KMS-11 (cell line): ENCODE data around the gene THOC7.

Experiments
- H2AFZ ChIP-seq: fragments of 200-600 bp; sonication (generic); 2 replicates; pipeline ENCODE4 v1.6.1; 2016; ENCODE audit warnings: antibody characterized with exemption, mixed run types, low read depth
- H3K27ac ChIP-seq: fragments of 200-600 bp; sonication (generic); 2 replicates; pipeline ENCODE4 v1.6.1; 2016; ENCODE audit warnings: mild to moderate bottlenecking, mixed run types
- H3K27me3 ChIP-seq: fragments of 200-600 bp; sonication (generic); 2 replicates; pipeline ENCODE4 v1.6.1; 2017; ENCODE audit warnings: mild to moderate bottlenecking, low read depth, mixed run types, moderate library complexity; ENCODE audit not compliant: insufficient read depth
- H3K36me3 ChIP-seq: fragments of 200-600 bp; sonication (generic); 2 replicates; pipeline ENCODE4 v1.6.1; 2017; ENCODE audit warnings: mild to moderate bottlenecking, mixed run types; ENCODE audit not compliant: insufficient read depth
- H3K4me1 ChIP-seq: fragments of 200-600 bp; sonication (generic); 2 replicates; pipeline ENCODE4 v1.6.1; 2016; ENCODE audit warnings: mild to moderate bottlenecking, low read depth, mixed run types; ENCODE audit not compliant: poor library complexity, severe bottlenecking
- H3K4me2 ChIP-seq: fragments of 200-600 bp; sonication (generic); 2 replicates; pipeline ENCODE4 v1.7.0; 2016; ENCODE audit warnings: mild to moderate bottlenecking, mixed run types
- H3K4me3 ChIP-seq: fragments of 200-600 bp; sonication (generic); IDR thresholded peaks from 2 replicates; pipeline ENCODE4 v1.6.1; 2017; ENCODE audit warnings: low read depth, low read length, mixed read lengths; ENCODE audit not compliant: insufficient read depth
- H3K79me2 ChIP-seq: fragments of 200-600 bp; sonication (generic); 2 replicates; pipeline ENCODE4 v1.6.1; 2016; ENCODE audit warnings: low read depth, mixed run types; ENCODE audit not compliant: insufficient read depth
- H3K9ac ChIP-seq: fragments of 200-600 bp; sonication (generic); 2 replicates; pipeline ENCODE4 v1.6.1; 2016; ENCODE audit warnings: mild to moderate bottlenecking, mixed run types
- H4K20me1 ChIP-seq: fragments of 200-600 bp; sonication (generic); 2 replicates; pipeline ENCODE4 v1.6.1; 2016; ENCODE audit warnings: mild to moderate bottlenecking, mixed run types; ENCODE audit not compliant: insufficient read depth
- CTCF ChIP-seq: fragments of 200-600 bp; sonication (generic); conservative IDR thresholded peaks from 2 replicates; pipeline ENCODE4 v1.6.1; 2017; ENCODE audit warnings: low read depth, mild to moderate bottlenecking, antibody characterized with exemption, low read length, moderate library complexity, mixed read lengths

Gene THOC7

GRCh38 chr3:63842127-63842526, 21.5 kb downstream of the THOC7 start:
- Histone ChIP-seq H3K4me1 (no peaks in the 10 kb centered on the region), H4K20me1 (no peaks in the 10 kb centered on the region), H2AFZ (no peak overlapping the region), H3K27ac (no peak overlapping the region), H3K36me3 (no peaks in the 10 kb centered on the region), H3K9ac (no peak overlapping the region), H3K27me3 (no peaks in the 10 kb centered on the region), H3K4me3 (no peak overlapping the region), H3K4me2 (no peak overlapping the region), H3K79me2 (no peaks in the 10 kb centered on the region)
- TF ChIP-seq CTCF, result no peak

GRCh38 chr3:63841704-63842103, 21.9 kb downstream of the THOC7 start:
- Histone ChIP-seq H3K36me3 (no peaks in the 10 kb centered on the region), H4K20me1 (no peaks in the 10 kb centered on the region), H3K4me2 (no peak overlapping the region), H3K27me3 (no peaks in the 10 kb centered on the region), H2AFZ (no peak overlapping the region), H3K9ac (no peak overlapping the region), H3K4me3 (no peak overlapping the region), H3K27ac (no peak overlapping the region), H3K4me1 (no peaks in the 10 kb centered on the region), H3K79me2 (no peaks in the 10 kb centered on the region)
- TF ChIP-seq CTCF, result no peak

- TF ChIP-seq CTCF, result no peak
- H3K36me3 ChIP-seq, result no peaks in the 10 kb centered on the region
Observed at GRCh38 chr3:63832395-63832794, 31.2 kb downstream of the THOC7 start.

GRCh38 chr3:63830526-63830925, 33.1 kb downstream of the THOC7 start:
- no peaks in the 10 kb centered on the region for H3K36me3 ChIP-seq
- H3K27me3 ChIP-seq, result no peaks in the 10 kb centered on the region
- no peak for TF ChIP-seq CTCF
- H3K27ac ChIP-seq, result no peak overlapping the region
- no peaks in the 10 kb centered on the region for H3K79me2 ChIP-seq
- no peaks in the 10 kb centered on the region for H3K4me1 ChIP-seq
- no peak overlapping the region for H3K9ac ChIP-seq
- no peak overlapping the region for H3K4me2 ChIP-seq
- H4K20me1 ChIP-seq, result no peaks in the 10 kb centered on the region
- no peak overlapping the region for H2AFZ ChIP-seq
- H3K4me3 ChIP-seq, result no peak overlapping the region

More at GRCh38 chr3:63832395-63832794, 31.2 kb downstream of the THOC7 start:
- Histone ChIP-seq H2AFZ (no peak overlapping the region), H3K4me1 (no peaks in the 10 kb centered on the region), H3K79me2 (no peaks in the 10 kb centered on the region), H4K20me1 (no peaks in the 10 kb centered on the region), H3K4me2 (no peak overlapping the region), H3K9ac (no peak overlapping the region), H3K4me3 (no peak overlapping the region), H3K27me3 (no peaks in the 10 kb centered on the region), H3K27ac (no peak overlapping the region)
